ENCODE results near the gene UBE2M.

Gene UBE2M

GRCh38 chr19:58561373-58562121 lies 3.1 kb upstream of the UBE2M start:
- Mint-ChIP-seq H3K27ac (peak overlapping the region; percentile 82), H3K4me1 (ENCODE audit: low read depth) (peaks cover 55% of the 10 kb centered on the region), H3K36me3 (ENCODE audit: low read depth) (peaks cover 30% of the 10 kb centered on the region)

GRCh38 chr19:58560921-58561320 lies 2.5 kb upstream of the UBE2M start:
- Mint-ChIP-seq H3K27me3 (no peaks in the 10 kb centered on the region), H3K4me1 (ENCODE audit: low read depth) (peaks cover 61% of the 10 kb centered on the region), H3K4me3 (peak overlapping the region; percentile 81), H3K36me3 (ENCODE audit: low read depth) (peaks cover 36% of the 10 kb centered on the region), H3K9me3 (no peaks in the 10 kb centered on the region), H3K27ac (peak overlapping the region; percentile 100)

More at GRCh38 chr19:58561373-58562121, 3.1 kb upstream of the UBE2M start:
- Mint-ChIP-seq H3K4me3 (peak overlapping the region; percentile 81), H3K9me3 (no peaks in the 10 kb centered on the region), H3K27me3 (no peaks in the 10 kb centered on the region)

GRCh38 chr19:58560007-58560887 lies 1.8 kb upstream of the UBE2M start:
- H3K4me3 Mint-ChIP-seq: peak overlapping the region; percentile 99
- H3K4me1 Mint-ChIP-seq (ENCODE audit: low read depth): peaks cover 67% of the 10 kb centered on the region
- H3K27ac Mint-ChIP-seq: peak overlapping the region; percentile 100
- H3K9me3 Mint-ChIP-seq: no peaks in the 10 kb centered on the region
- H3K27me3 Mint-ChIP-seq: no peaks in the 10 kb centered on the region
- H3K36me3 Mint-ChIP-seq (ENCODE audit: low read depth): peaks cover 43% of the 10 kb centered on the region

- H3K4me3 Mint-ChIP-seq: peak overlapping the region; percentile 99
- peaks cover 73% of the 10 kb centered on the region for H3K4me1 Mint-ChIP-seq (ENCODE audit: low read depth)
- peak overlapping the region; percentile 100 for H3K27ac Mint-ChIP-seq
- H3K27me3 Mint-ChIP-seq: no peaks in the 10 kb centered on the region
- peaks cover 45% of the 10 kb centered on the region for H3K36me3 Mint-ChIP-seq (ENCODE audit: low read depth)
- no peaks in the 10 kb centered on the region for H3K9me3 Mint-ChIP-seq
Measured at GRCh38 chr19:58559275-58560006, 1.0 kb upstream of the UBE2M start.

GRCh38 chr19:58558623-58559274 lies 338 bp upstream of the UBE2M start:
- H3K36me3 Mint-ChIP-seq (ENCODE audit: low read depth): peaks cover 52% of the 10 kb centered on the region
- H3K27me3 Mint-ChIP-seq: no peaks in the 10 kb centered on the region
- no peaks in the 10 kb centered on the region for H3K9me3 Mint-ChIP-seq

GRCh38 chr19:58557221-58558065 lies 968 bp downstream of the UBE2M start:
- Mint-ChIP-seq H3K27me3 (no peaks in the 10 kb centered on the region), H3K27ac (peak overlapping the region; percentile 99), H3K9me3 (no peaks in the 10 kb centered on the region), H3K36me3 (ENCODE audit: low read depth) (peaks cover 56% of the 10 kb centered on the region), H3K4me3 (peak overlapping the region; percentile 99), H3K4me1 (ENCODE audit: low read depth) (peaks cover 77% of the 10 kb centered on the region)

More at GRCh38 chr19:58558623-58559274, 338 bp upstream of the UBE2M start:
- peak overlapping the region; percentile 100 for H3K27ac Mint-ChIP-seq
- peak overlapping the region; percentile 99 for H3K4me3 Mint-ChIP-seq
- peaks cover 77% of the 10 kb centered on the region for H3K4me1 Mint-ChIP-seq (ENCODE audit: low read depth)

- Mint-ChIP-seq H3K27me3 (no peaks in the 10 kb centered on the region), H3K4me3 (peak overlapping the region; percentile 99), H3K36me3 (ENCODE audit: low read depth) (peaks cover 62% of the 10 kb centered on the region), H3K27ac (peak overlapping the region; percentile 99), H3K9me3 (no peaks in the 10 kb centered on the region), H3K4me1 (ENCODE audit: low read depth) (peaks cover 74% of the 10 kb centered on the region)
Measured at GRCh38 chr19:58556622-58557220, 1.7 kb downstream of the UBE2M start.

GRCh38 chr19:58555920-58556621 lies 2.3 kb downstream of the UBE2M start:
- Mint-ChIP-seq H3K36me3 (ENCODE audit: low read depth) (peaks cover 63% of the 10 kb centered on the region), H3K27ac (peak overlapping the region; percentile 99), H3K4me3 (peak overlapping the region; percentile 99), H3K4me1 (ENCODE audit: low read depth) (peaks cover 68% of the 10 kb centered on the region), H3K9me3 (no peaks in the 10 kb centered on the region), H3K27me3 (no peaks in the 10 kb centered on the region)

GRCh38 chr19:58555369-58555885 lies 3.0 kb downstream of the UBE2M start:
- Mint-ChIP-seq H3K27ac (peak overlapping the region; percentile 99), H3K36me3 (ENCODE audit: low read depth) (peaks cover 70% of the 10 kb centered on the region), H3K4me1 (ENCODE audit: low read depth) (peaks cover 61% of the 10 kb centered on the region), H3K9me3 (no peaks in the 10 kb centered on the region), H3K4me3 (peak overlapping the region; percentile 99), H3K27me3 (no peaks in the 10 kb centered on the region)

- H3K36me3 Mint-ChIP-seq (ENCODE audit: low read depth): peaks cover 76% of the 10 kb centered on the region
- no peaks in the 10 kb centered on the region for H3K27me3 Mint-ChIP-seq
- peaks cover 54% of the 10 kb centered on the region for H3K4me1 Mint-ChIP-seq (ENCODE audit: low read depth)
- H3K9me3 Mint-ChIP-seq: no peaks in the 10 kb centered on the region
- H3K4me3 Mint-ChIP-seq: peak within 1 kb of the TSS; percentile 99
- peak within 1 kb of the TSS; percentile 99 for H3K27ac Mint-ChIP-seq
Measured at GRCh38 chr19:58554494-58555368, 3.7 kb downstream of the UBE2M start, which contains the start of gene CHMP2A. TSS of gene CHMP2A (minus strand) at chr19:58555105. CDS start at chr19:58554212, 893 bp downstream.

GRCh38 chr19:58553799-58554493 lies 4.5 kb downstream of the UBE2M start:
- no peaks in the 10 kb centered on the region for H3K27me3 Mint-ChIP-seq
- peaks cover 53% of the 10 kb centered on the region for H3K4me1 Mint-ChIP-seq (ENCODE audit: low read depth)
- peaks cover 82% of the 10 kb centered on the region for H3K36me3 Mint-ChIP-seq (ENCODE audit: low read depth)
- H3K27ac Mint-ChIP-seq: peak overlapping the region; percentile 99
- H3K4me3 Mint-ChIP-seq: peak overlapping the region; percentile 99
- no peaks in the 10 kb centered on the region for H3K9me3 Mint-ChIP-seq
